Endothelial cell of umbilical vein (primary cell): ENCODE results near the gene XPO5.

ENCODE experiments used
- CTCF ChIP-seq, 2 donors: IDR thresholded peaks; 1 replicate in 1 of 2; 2 replicates in 1 of 2; pipeline ENCODE4 v1.5.1; 2011; ENCODE audit warnings: low read length in 2 of 2, mild to moderate bottlenecking in 2 of 2, moderate library complexity in 2 of 2, control low read depth in 1 of 2, inconsistent platforms in 1 of 2, low read depth in 1 of 2; ENCODE audit not compliant: insufficient read depth in 1 of 2; ENCODE audit errors: extremely low read depth in 1 of 2
- EZH2 ChIP-seq: IDR thresholded peaks from 2 replicates; pipeline ENCODE4 v1.6.1; 2012; ENCODE audit warnings: borderline replicate concordance, low read depth, mild to moderate bottlenecking, moderate library complexity, low read length, inconsistent platforms; ENCODE audit not compliant: severe bottlenecking
- FOS ChIP-seq: IDR thresholded peaks from 2 replicates; pipeline ENCODE4 v1.6.1; 2011; ENCODE audit warnings: mild to moderate bottlenecking, low read length, moderate library complexity, borderline replicate concordance; ENCODE audit not compliant: insufficient read depth
- MAX ChIP-seq: IDR thresholded peaks from 2 replicates; pipeline ENCODE4 v1.6.1; 2011; ENCODE audit not compliant: insufficient read depth, insufficient read length
- POLR2A ChIP-seq: IDR thresholded peaks from 2 replicates; pipeline ENCODE4 v1.6.1; 2012; ENCODE audit warnings: low read depth, mild to moderate bottlenecking, control low read depth, low read length
- POLR2AphosphoS5 ChIP-seq: IDR thresholded peaks from 2 replicates; pipeline ENCODE4 v1.6.1; 2012; ENCODE audit warnings: low read depth, mild to moderate bottlenecking, control low read depth, low read length, moderate library complexity; ENCODE audit not compliant: insufficient read depth

- TF ChIP-seq CTCF (IDR thresholded peaks at IDR 0.05; ENCODE audit: extremely low read depth in 1 of 2, insufficient read depth in 1 of 2, low read depth in 1 of 2, low read length in 2 of 2) (no peak), POLR2AphosphoS5 (no peak), POLR2A (no peak), MAX (no peak), FOS (no peak), EZH2 (no peak)
These were observed 7.1 kb upstream of the XPO5 start for GRCh38 chr6:43582911-43583310.
